Measurements from ENCODE around the gene PLCXD1. TPM values are rescaled to one million over a fixed set of nuclear protein-coding genes. Genes with fewer than 3 reads are reported as not detected.
"Not testable (repeated sequence)": the region's sequence is repeated elsewhere in the genome, so short reads cannot be mapped to it uniquely, and the experiment has no call there.

Gene PLCXD1
- total and polyA plus RNA-seq, 9 of the 15 experiments (the other 6 are each of a cell fraction or from before 2014, with no cell fraction given), result 6.0 to 60.2 (median 39.5) TPM

DNA sequence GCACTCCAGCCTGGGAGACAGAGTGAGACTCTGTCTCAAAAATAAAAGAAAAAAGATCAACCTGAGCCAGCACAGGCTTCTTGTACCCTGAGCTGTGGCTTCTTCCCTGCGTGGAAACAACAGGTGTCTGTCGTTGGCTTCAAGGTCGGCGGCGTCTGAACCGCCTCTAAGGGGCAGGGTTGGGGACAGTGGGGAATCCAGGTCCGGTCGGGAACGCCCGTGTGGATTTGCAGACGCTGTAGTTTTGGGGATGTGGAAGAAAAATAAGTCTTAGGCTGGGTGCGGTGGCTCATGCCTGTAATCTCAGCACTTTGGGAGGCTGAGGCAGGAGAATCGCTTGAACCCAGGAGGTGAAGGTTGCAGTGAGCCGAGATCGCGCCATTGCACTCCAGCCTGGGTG is 17.2 kb upstream of the PLCXD1 start:
- H3K9me1 ChIP-seq (ENCODE audit: control insufficient read depth, insufficient read depth, low read length); ATAC-seq; DNase-seq (ENCODE audit: extremely low read depth in 1 of 4, low spot score in 3 of 4); H3K9me3 ChIP-seq (replicated peaks; ENCODE audit: control insufficient read depth, insufficient read depth, low read depth, low read length); H3K79me2 ChIP-seq (ENCODE audit: control insufficient read depth, insufficient read depth, low read length); H3K27ac ChIP-seq (ENCODE audit: extremely low read depth, low read depth, low read length); in situ Hi-C loops (cut with MboI); H2AFZ ChIP-seq (ENCODE audit: low read depth, low read length); H3K36me3 ChIP-seq (ENCODE audit: control insufficient read depth, insufficient read depth, low read length); CTCF ChIA-PET (ENCODE audit: low intra/inter-chr PET ratio); POLR2A ChIA-PET; H3K9ac ChIP-seq (ENCODE audit: insufficient read depth in 1 of 2, low read depth in 2 of 2, low read length in 2 of 2); FAIRE-seq; H3K4me3 ChIP-seq; H3K27me3 ChIP-seq (ENCODE audit: control insufficient read depth in 2 of 2, insufficient read depth in 2 of 2, low read length in 2 of 2); BruUV-seq (replicated peaks); intact Hi-C loops (cut with micrococcal nuclease); H4K20me1 ChIP-seq (replicated peaks; ENCODE audit: control insufficient read depth, insufficient read depth, low read length); H3K4me2 ChIP-seq (ENCODE audit: insufficient read depth, low read length): not testable (repeated sequence)
- WGBS (ENCODE audit: insufficient coverage, low coverage, missing lambda C conversion rate), result 60% methylated on average over 10 of the region's 16 CpGs
- H3K4me1 ChIP-seq (replicated peaks in 1 of 2; ENCODE audit: control insufficient read depth in 2 of 2, insufficient read depth in 2 of 2, low read length in 2 of 2), result peaks cover 9 to 15% of the 10 kb centered on the region in 2 experiments

DNA sequence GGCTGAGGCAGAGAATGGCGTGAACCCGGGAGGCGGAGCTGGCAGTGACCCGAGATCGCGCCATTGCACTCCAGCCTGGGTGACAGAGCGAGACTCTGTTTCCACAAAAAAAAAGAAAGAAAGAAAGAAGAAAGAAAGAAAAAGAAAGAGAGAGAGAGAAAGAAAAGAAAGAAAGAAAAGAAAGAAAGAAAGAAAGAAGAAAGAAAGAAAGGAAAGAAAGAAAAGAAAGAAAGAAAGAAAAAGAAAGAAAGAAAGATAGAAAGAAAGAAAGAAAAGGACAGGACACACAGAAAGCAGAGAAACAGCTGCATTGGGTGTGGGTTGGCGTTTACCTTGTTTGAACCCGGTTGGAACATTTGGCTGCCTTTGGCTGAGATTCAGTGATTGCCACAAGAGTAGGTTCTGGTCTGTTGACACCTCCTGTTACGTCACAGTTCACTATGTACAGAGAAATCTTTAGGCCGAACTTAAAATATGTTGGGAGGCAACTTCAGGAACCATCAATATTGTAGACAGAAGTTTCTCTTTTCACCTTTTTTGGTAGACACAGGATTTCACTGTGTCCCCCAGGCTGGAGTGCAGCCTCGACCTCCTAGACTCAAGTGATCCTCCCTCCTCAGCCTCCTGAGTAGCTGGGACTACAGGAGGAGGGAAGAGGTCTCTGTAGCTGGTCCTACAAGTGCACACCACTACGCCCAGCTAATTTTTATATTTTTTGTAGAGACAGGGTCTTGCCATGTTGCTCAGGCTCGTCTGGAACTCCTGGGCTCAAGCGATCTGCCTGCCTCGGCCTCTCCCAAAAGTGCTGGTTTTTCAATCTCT is 16.3 kb upstream of the PLCXD1 start:
- ATAC-seq (no peak), DNase-seq (ENCODE audit: extremely low read depth in 1 of 4, low spot score in 3 of 4) (no peak), FAIRE-seq (no peak)
- peak; percentile 93 for TF ChIP-seq ZNF512 (tag; IDR thresholded peaks at IDR 0.05)
- TF ChIP-seq NCOR1 (IDR thresholded peaks at IDR 0.05), result no peak
- intact Hi-C loops (cut with micrococcal nuclease) (no loop called here), in situ Hi-C loops (cut with MboI) (no loop called here)
- H3K9ac ChIP-seq (ENCODE audit: insufficient read depth in 1 of 2, low read depth in 2 of 2, low read length in 2 of 2), result no peak overlapping the region
- ChIA-PET CTCF (ENCODE audit: low intra/inter-chr PET ratio) (no interaction called here), POLR2A (no interaction called here)
- no peaks in the 10 kb centered on the region for H3K9me3 ChIP-seq (replicated peaks; ENCODE audit: control insufficient read depth, insufficient read depth, low read depth, low read length)
- H3K4me2 ChIP-seq (ENCODE audit: insufficient read depth, low read length), result no peak overlapping the region
- H3K79me2 ChIP-seq (ENCODE audit: control insufficient read depth, insufficient read depth, low read length), result no peaks in the 10 kb centered on the region
- WGBS (ENCODE audit: insufficient coverage, low coverage, missing lambda C conversion rate), result 26% methylated on average over 9 of the region's 16 CpGs
- H2AFZ ChIP-seq (ENCODE audit: low read depth, low read length), result no peak overlapping the region
- no peak overlapping the region for H3K4me3 ChIP-seq
- no TSS peak for BruUV-seq (replicated peaks)
- H3K9me1 ChIP-seq (ENCODE audit: control insufficient read depth, insufficient read depth, low read length), result no peaks in the 10 kb centered on the region
- peaks cover 7 to 15% of the 10 kb centered on the region in 2 experiments for H3K4me1 ChIP-seq (replicated peaks in 1 of 2; ENCODE audit: control insufficient read depth in 2 of 2, insufficient read depth in 2 of 2, low read length in 2 of 2)
- 0 out of 2 replicates have a peak, but pooled peaks cover 5% of the 10 kb centered on the region for H4K20me1 ChIP-seq (replicated peaks; ENCODE audit: control insufficient read depth, insufficient read depth, low read length)
- H3K27me3 ChIP-seq (ENCODE audit: control insufficient read depth in 2 of 2, insufficient read depth in 2 of 2, low read length in 2 of 2), result no peaks in the 10 kb centered on the region; a peak in 1 of 5 replicates
- H3K36me3 ChIP-seq (ENCODE audit: control insufficient read depth, insufficient read depth, low read length), result no peaks in the 10 kb centered on the region
- H3K27ac ChIP-seq (ENCODE audit: extremely low read depth, low read depth, low read length), result no peak overlapping the region
